SIG-M5 treated with dmso at 0.1 percent for 504 hours (cell line): ENCODE data around the gene DYRK1A.

Experiments used
- DNase-seq: peaks from one replicate; lab custom pipeline; 2025; ENCODE audit not compliant: unreplicated experiment; lab: John Stamatoyannopoulos, UW

Gene DYRK1A

GRCh38 chr21:37384416-37384815 lies 17.8 kb downstream of the DYRK1A start:
- DNase-seq = no peak

- no peak for DNase-seq
Measured at GRCh38 chr21:37385179-37385765, 18.7 kb downstream of the DYRK1A start.

- no peak for DNase-seq
Measured at GRCh38 chr21:37386151-37386550, 19.6 kb downstream of the DYRK1A start.

GRCh38 chr21:37389456-37389855 lies 22.9 kb downstream of the DYRK1A start:
- no peak for DNase-seq

- no peak for DNase-seq
Measured at GRCh38 chr21:37391666-37392065, 25.1 kb downstream of the DYRK1A start.

GRCh38 chr21:37392441-37392840 lies 25.9 kb downstream of the DYRK1A start:
- no peak for DNase-seq

- DNase-seq = no peak
Measured at GRCh38 chr21:37393030-37393429, 26.5 kb downstream of the DYRK1A start.

GRCh38 chr21:37393786-37394185 lies 27.2 kb downstream of the DYRK1A start:
- DNase-seq = no peak

GRCh38 chr21:37395961-37396360 lies 29.4 kb downstream of the DYRK1A start:
- no peak for DNase-seq

- no peak for DNase-seq
Measured at GRCh38 chr21:37396855-37397254, 30.3 kb downstream of the DYRK1A start.

- no peak for DNase-seq
Measured at GRCh38 chr21:37398697-37399096, 32.1 kb downstream of the DYRK1A start.

GRCh38 chr21:37402251-37402867 lies 35.8 kb downstream of the DYRK1A start:
- no peak for DNase-seq

- no peak for DNase-seq
Measured at GRCh38 chr21:37405629-37406028, 39.1 kb downstream of the DYRK1A start.

GRCh38 chr21:37407719-37408420 lies 41.3 kb downstream of the DYRK1A start:
- no peak for DNase-seq

- no peak for DNase-seq
Measured at GRCh38 chr21:37408464-37409193, 42.1 kb downstream of the DYRK1A start.

GRCh38 chr21:37410639-37411038 lies 44.1 kb downstream of the DYRK1A start:
- DNase-seq = no peak

GRCh38 chr21:37412603-37413360 lies 46.2 kb downstream of the DYRK1A start:
- DNase-seq = peak; percentile 70

- peak; percentile 76 for DNase-seq
Measured at GRCh38 chr21:37413553-37414291, 47.1 kb downstream of the DYRK1A start.

- DNase-seq = no peak
Measured at GRCh38 chr21:37414292-37415253, 48.0 kb downstream of the DYRK1A start.
